Measurements from ENCODE around the gene MCF2L. TPM values are rescaled to one million over a fixed set of nuclear protein-coding genes. Genes with fewer than 3 reads are reported as not detected.

Gene MCF2L
- total RNA-seq, 1 experiment from 2014 or later = 9.5 TPM

GRCh38 chr13:113018676-113019465 lies 49.9 kb downstream of the MCF2L start:
- intact Hi-C loops (cut with micrococcal nuclease; ENCODE audit: unreplicated experiment) = no loop called here
- BruUV-seq (replicated peaks) = no TSS peak
- Histone ChIP-seq H3K36me3 (ENCODE audit: insufficient read depth, low read length, poor library complexity, severe bottlenecking) (no peaks in the 10 kb centered on the region), H3K9me3 (ENCODE audit: low read depth, low read length, poor library complexity, severe bottlenecking) (no peaks in the 10 kb centered on the region), H3K4me3 (ENCODE audit: low read depth, low read length, poor library complexity, severe bottlenecking) (no peak overlapping the region), H3K4me1 (ENCODE audit: insufficient read depth, low read length, poor library complexity, severe bottlenecking) (peaks cover 14% of the 10 kb centered on the region), H3K27me3 (replicated peaks; ENCODE audit: insufficient read depth, low read depth, low read length, poor library complexity) (peaks cover 15% of the 10 kb centered on the region), H3K27ac (ENCODE audit: low read depth, low read length, poor library complexity, severe bottlenecking) (no peak overlapping the region)
- no peak for DNase-seq (ENCODE audit: low spot score)
- CTCF ChIA-PET = no interaction called here
- POLR2A ChIA-PET (ENCODE audit: low non-redundant PET) = no interaction called here
- no peak for TF ChIP-seq EZH2 (IDR thresholded peaks at IDR 0.05; ENCODE audit: borderline replicate concordance, low read depth, low read length, poor library complexity, severe bottlenecking)
- TF ChIP-seq CTCF (conservative IDR thresholded peaks at IDR 0.05; ENCODE audit: low read depth, low read length) = no peak

GRCh38 chr13:113020323-113021080 lies 51.5 kb downstream of the MCF2L start:
- no peak overlapping the region for H3K27ac ChIP-seq (ENCODE audit: low read depth, low read length, poor library complexity, severe bottlenecking)
- H3K36me3 ChIP-seq (ENCODE audit: insufficient read depth, low read length, poor library complexity, severe bottlenecking) = no peaks in the 10 kb centered on the region
- no peak for TF ChIP-seq CTCF (conservative IDR thresholded peaks at IDR 0.05; ENCODE audit: low read depth, low read length)
- peaks cover 14% of the 10 kb centered on the region for H3K4me1 ChIP-seq (ENCODE audit: insufficient read depth, low read length, poor library complexity, severe bottlenecking)
- peaks cover 24% of the 10 kb centered on the region for H3K27me3 ChIP-seq (replicated peaks; ENCODE audit: insufficient read depth, low read depth, low read length, poor library complexity)
- no peak overlapping the region for H3K4me3 ChIP-seq (ENCODE audit: low read depth, low read length, poor library complexity, severe bottlenecking)
- intact Hi-C loops (cut with micrococcal nuclease; ENCODE audit: unreplicated experiment) = no loop called here
- no peak for DNase-seq (ENCODE audit: low spot score)
- ChIA-PET POLR2A (ENCODE audit: low non-redundant PET) (no interaction called here), CTCF (no interaction called here)
- no TSS peak for BruUV-seq (replicated peaks)
- H3K9me3 ChIP-seq (ENCODE audit: low read depth, low read length, poor library complexity, severe bottlenecking) = no peaks in the 10 kb centered on the region

- DNase-seq (ENCODE audit: low spot score) = no peak
- peaks cover 29% of the 10 kb centered on the region for H3K27me3 ChIP-seq (replicated peaks; ENCODE audit: insufficient read depth, low read depth, low read length, poor library complexity)
- peaks cover 14% of the 10 kb centered on the region for H3K4me1 ChIP-seq (ENCODE audit: insufficient read depth, low read length, poor library complexity, severe bottlenecking)
- ChIA-PET CTCF (no interaction called here), POLR2A (ENCODE audit: low non-redundant PET) (interaction anchor here (0.6 kb wide), 1 partner anchor 20 kb away, joined by 3 read pairs; no protein-coding TSS in a partner anchor)
- H3K36me3 ChIP-seq (ENCODE audit: insufficient read depth, low read length, poor library complexity, severe bottlenecking) = no peaks in the 10 kb centered on the region
- no peak overlapping the region for H3K4me3 ChIP-seq (ENCODE audit: low read depth, low read length, poor library complexity, severe bottlenecking)
- no TSS peak for BruUV-seq (replicated peaks)
- no peaks in the 10 kb centered on the region for H3K9me3 ChIP-seq (ENCODE audit: low read depth, low read length, poor library complexity, severe bottlenecking)
- intact Hi-C loops (cut with micrococcal nuclease; ENCODE audit: unreplicated experiment) = no loop called here
- TF ChIP-seq EZH2 (IDR thresholded peaks at IDR 0.05; ENCODE audit: borderline replicate concordance, low read depth, low read length, poor library complexity, severe bottlenecking) = no peak
- TF ChIP-seq CTCF (conservative IDR thresholded peaks at IDR 0.05; ENCODE audit: low read depth, low read length) = no peak
- H3K27ac ChIP-seq (ENCODE audit: low read depth, low read length, poor library complexity, severe bottlenecking) = no peak overlapping the region
Observed at GRCh38 chr13:113021391-113021790, 52.4 kb downstream of the MCF2L start.
